SK-N-MC (cell line): ENCODE measurements around the gene PRR5L.

ENCODE experiments used
- EZH2 ChIP-seq: fragments of 200-600 bp; sonication (generic); IDR thresholded peaks from one replicate; pipeline ENCODE4 v1.6.1; 2017; ENCODE audit warnings: antibody characterized with exemption
- POLR2AphosphoS5 ChIP-seq: IDR thresholded peaks from 2 replicates; pipeline ENCODE4 v1.6.1; 2012; ENCODE audit warnings: mild to moderate bottlenecking, low read depth, low read length, borderline replicate concordance

DNA sequence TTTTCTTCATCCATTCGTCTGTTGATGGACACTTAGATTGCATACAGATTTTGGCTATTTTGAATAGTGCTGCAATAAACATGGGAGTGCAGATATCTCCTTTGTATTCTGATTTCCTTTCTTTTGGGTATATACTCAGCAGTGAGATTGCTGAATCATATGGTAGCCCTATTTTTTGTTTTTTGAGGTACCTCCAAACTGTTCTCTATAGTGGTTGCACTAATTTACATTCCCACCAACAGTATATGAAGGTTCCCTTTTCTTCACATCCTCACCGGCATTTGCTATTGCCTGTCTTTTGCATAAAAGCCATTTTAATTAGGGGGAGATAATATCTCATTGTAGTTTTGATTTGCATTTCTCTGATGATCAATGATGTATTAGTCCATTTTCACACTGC is 96.1 kb downstream of the PRR5L start:
- TF ChIP-seq POLR2AphosphoS5 (no peak), EZH2 (no peak)
